Mucosa of descending colon (tissue), 3 donors: ENCODE measurements around the gene SLC43A3. TPM values are rescaled to one million over a fixed set of nuclear protein-coding genes. Genes with fewer than 3 reads are reported as not detected.

Source experiments
- ATAC-seq: fragments of 200-7000 bp; cut with Tn5 transposase; one replicate; pipeline ENCODE4 v1.9.1; 2020; ENCODE audit warnings: mild to moderate bottlenecking, moderate library complexity
- DNase-seq, 3 donors: peaks; one replicate each; pipeline ENCODE4 v3.0.0-alpha.2; 2020
- H3K36me3 ChIP-seq: fragments of 200-600 bp; one replicate; pipeline ENCODE4 v1.8.0; 2021; ENCODE audit warnings: low read depth, mild to moderate bottlenecking
- H3K4me1 ChIP-seq: fragments of 200-600 bp; one replicate; pipeline ENCODE4 v1.8.0; 2021; ENCODE audit warnings: low read depth, mild to moderate bottlenecking
- H3K4me3 ChIP-seq: fragments of 200-600 bp; one replicate; pipeline ENCODE4 v1.8.0; 2021; ENCODE audit warnings: mild to moderate bottlenecking
- H3K9me3 ChIP-seq: fragments of 200-600 bp; one replicate; pipeline ENCODE4 v1.8.0; 2021; ENCODE audit warnings: mild to moderate bottlenecking
- CTCF ChIP-seq: fragments of 200-600 bp; IDR thresholded peaks from one replicate; pipeline ENCODE4 v1.8.0; 2022; ENCODE audit warnings: antibody characterized with exemption, mild to moderate bottlenecking
- intact Hi-C, 2 donors: fragments of 100-400 bp; cut with DNase I in 1 of 2; cut with micrococcal nuclease in 1 of 2; formaldehyde crosslinking; loops; one replicate each; pipeline versions ENCODE4 v1.11.0 to v1.11.1; 2022; cut with DNase I, micrococcal nuclease
- total RNA-seq, 3 donors: library from RNA; stranded (reverse); fragmentation: NEBNext Ultra II Directional in 2 of 3; extraction: Animal tissue kit (Norgen Biotek cat#: 25700) in 2 of 3; gene quantifications; one replicate each; pipeline versions ENCODE4 v1.2.1 to v1.2.4, GENCODE V29; 2021 to 2023
- donor health status: DM: no; HTN: no; CAD: no; lungs with moderate emphysema.
- donor health status: DM: no; HTN: no; CAD: no.
- donor health status: DM: no; HTN: yes; CAD: no.

SLC43A3 gene
- total RNA-seq, 3 donors from 2014 or later: 6.3 to 24.4 (median 16.9) TPM

- DNase-seq (no peak), ATAC-seq (no peak)
- H3K36me3 ChIP-seq: no peaks in the 10 kb centered on the region
- no peaks in the 10 kb centered on the region for H3K9me3 ChIP-seq
- H3K4me1 ChIP-seq: peaks cover 9% of the 10 kb centered on the region
- intact Hi-C loops: no loop called here
- H3K4me3 ChIP-seq: no peak overlapping the region
- no peak for TF ChIP-seq CTCF
Observed at GRCh38 chr11:57430952-57431351, 4.0 kb upstream of the SLC43A3 start.

GRCh38 chr11:57429946-57430345 is 3.0 kb upstream of the SLC43A3 start:
- Histone ChIP-seq H3K4me1 (peaks cover 17% of the 10 kb centered on the region), H3K36me3 (no peaks in the 10 kb centered on the region), H3K4me3 (no peak overlapping the region), H3K9me3 (no peaks in the 10 kb centered on the region)
- TF ChIP-seq CTCF: no peak
- no peak for ATAC-seq
- intact Hi-C loops: no loop called here
- DNase-seq: no peak

- H3K36me3 ChIP-seq: no peaks in the 10 kb centered on the region
- no peak for TF ChIP-seq CTCF
- H3K4me1 ChIP-seq: peaks cover 17% of the 10 kb centered on the region
- intact Hi-C loops: no loop called here
- DNase-seq: no peak
- H3K4me3 ChIP-seq: no peak overlapping the region
- ATAC-seq: no peak
- H3K9me3 ChIP-seq: no peaks in the 10 kb centered on the region
Observed at GRCh38 chr11:57428643-57429042, 1.7 kb upstream of the SLC43A3 start.

GRCh38 chr11:57427727-57428082 is 784 bp upstream of the SLC43A3 start:
- DNase-seq (peak; percentile 55 to 63 (median 55)), ATAC-seq (no peak)
- no peak overlapping the region for H3K4me3 ChIP-seq

GRCh38 chr11:57426439-57426928 is 437 bp downstream of the SLC43A3 start:
- DNase-seq: no peak
- H3K4me1 ChIP-seq: peaks cover 17% of the 10 kb centered on the region
- intact Hi-C loops: no loop called here

More at GRCh38 chr11:57427727-57428082, 784 bp upstream of the SLC43A3 start:
- TF ChIP-seq CTCF: no peak
- Histone ChIP-seq H3K9me3 (no peaks in the 10 kb centered on the region), H3K4me1 (peaks cover 17% of the 10 kb centered on the region), H3K36me3 (no peaks in the 10 kb centered on the region)
- intact Hi-C loops: no loop called here

More at GRCh38 chr11:57426439-57426928, 437 bp downstream of the SLC43A3 start:
- peak overlapping the region; percentile 9 for H3K4me3 ChIP-seq
- H3K9me3 ChIP-seq: no peaks in the 10 kb centered on the region
- TF ChIP-seq CTCF: no peak
- no peak for ATAC-seq
- no peaks in the 10 kb centered on the region for H3K36me3 ChIP-seq
